Loucy (cell line): Measurements from ENCODE around the gene ASIP.
"Not testable (repeated sequence)": the region's sequence is repeated elsewhere in the genome, so short reads cannot be mapped to it uniquely, and the experiment has no call there.

Experiments used
- EZH2phosphoT487 ChIP-seq: fragments of 200-600 bp; IDR thresholded peaks from 2 replicates; pipeline ENCODE4 v1.6.1; 2018; ENCODE audit warnings: antibody characterized with exemption, mild to moderate bottlenecking, moderate library complexity, borderline replicate concordance
- TF ChIP-seq, protein P1 (sequence below): fragments of 200-600 bp; sonication (generic); conservative IDR thresholded peaks from 2 replicates; pipeline ENCODE4 v1.5.1; 2014; ENCODE audit warnings: mild to moderate bottlenecking, antibody characterized with exemption, low read length

DNA sequence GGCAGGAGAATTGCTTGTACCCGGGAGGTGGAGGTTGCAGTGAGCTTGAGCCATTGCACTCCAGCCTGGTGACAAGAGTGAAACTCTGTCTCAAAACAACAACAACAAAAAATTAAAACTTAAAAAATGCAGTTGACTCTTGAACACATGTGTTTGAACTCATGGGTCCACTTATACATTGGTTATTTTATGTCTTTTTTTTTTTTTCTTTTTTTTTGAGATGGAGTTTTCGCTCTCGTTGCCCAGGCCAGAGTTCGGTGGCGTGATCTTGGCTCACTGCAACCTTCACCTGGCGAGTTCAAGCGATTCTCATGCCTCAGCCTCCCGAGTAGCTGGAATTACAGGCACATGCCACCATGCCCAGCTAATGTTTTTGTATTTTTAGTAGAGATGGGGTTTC is 22.2 kb downstream of the ASIP start:
- TF ChIP-seq, protein P1, sequence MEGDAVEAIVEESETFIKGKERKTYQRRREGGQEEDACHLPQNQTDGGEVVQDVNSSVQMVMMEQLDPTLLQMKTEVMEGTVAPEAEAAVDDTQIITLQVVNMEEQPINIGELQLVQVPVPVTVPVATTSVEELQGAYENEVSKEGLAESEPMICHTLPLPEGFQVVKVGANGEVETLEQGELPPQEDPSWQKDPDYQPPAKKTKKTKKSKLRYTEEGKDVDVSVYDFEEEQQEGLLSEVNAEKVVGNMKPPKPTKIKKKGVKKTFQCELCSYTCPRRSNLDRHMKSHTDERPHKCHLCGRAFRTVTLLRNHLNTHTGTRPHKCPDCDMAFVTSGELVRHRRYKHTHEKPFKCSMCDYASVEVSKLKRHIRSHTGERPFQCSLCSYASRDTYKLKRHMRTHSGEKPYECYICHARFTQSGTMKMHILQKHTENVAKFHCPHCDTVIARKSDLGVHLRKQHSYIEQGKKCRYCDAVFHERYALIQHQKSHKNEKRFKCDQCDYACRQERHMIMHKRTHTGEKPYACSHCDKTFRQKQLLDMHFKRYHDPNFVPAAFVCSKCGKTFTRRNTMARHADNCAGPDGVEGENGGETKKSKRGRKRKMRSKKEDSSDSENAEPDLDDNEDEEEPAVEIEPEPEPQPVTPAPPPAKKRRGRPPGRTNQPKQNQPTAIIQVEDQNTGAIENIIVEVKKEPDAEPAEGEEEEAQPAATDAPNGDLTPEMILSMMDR: not testable (repeated sequence)
- not testable (repeated sequence) for TF ChIP-seq EZH2phosphoT487
